Activated T-cell treated with anti-CD3 and anti-CD28 coated beads, Interleukin-2, amount 50 U/mL, for 4 hours (primary cell): ENCODE measurements around the gene COA8. TPM values are rescaled to one million over a fixed set of nuclear protein-coding genes. Genes with fewer than 3 reads are reported as not detected.
A peak's percentile ranks its signal among the peaks of the same experiment; 100 is the strongest.

Experiments used
- ATAC-seq, 2 donors: fragments of 200-7000 bp; cut with Tn5 transposase; one replicate each; pipeline ENCODE4 v1.10.0; 2021
- DNase-seq: peaks from one replicate; pipeline ENCODE4 v3.0.0-alpha.2; 2020
- H3K27me3 Mint-ChIP-seq: one replicate; pipeline ENCODE4 v1.8.0; 2021; ENCODE audit warnings: low read depth, mixed read lengths
- H3K36me3 Mint-ChIP-seq: one replicate; pipeline ENCODE4 v1.8.0; 2022; ENCODE audit warnings: mixed read lengths; ENCODE audit not compliant: insufficient read depth
- H3K4me1 Mint-ChIP-seq: one replicate; pipeline ENCODE4 v1.8.0; 2021; ENCODE audit warnings: low read depth, mixed read lengths
- H3K4me3 Mint-ChIP-seq: one replicate; pipeline ENCODE4 v1.8.0; 2021; ENCODE audit warnings: mild to moderate bottlenecking, moderate library complexity, mixed read lengths
- H3K9me3 Mint-ChIP-seq: one replicate; pipeline ENCODE4 v1.8.0; 2021; ENCODE audit warnings: mixed read lengths
- total RNA-seq, 3 donors: library from RNA; stranded (reverse); gene quantifications; one replicate each; pipeline ENCODE4 v1.2.1, GENCODE V29; 2021

COA8 gene
- total RNA-seq, 3 donors from 2014 or later: 42.0 to 53.2 (median 49.2) TPM

- DNase-seq (no peak), ATAC-seq (no peak)
- peaks cover 61% of the 10 kb centered on the region for H3K4me1 Mint-ChIP-seq
- no peaks in the 10 kb centered on the region for H3K9me3 Mint-ChIP-seq
- no peaks in the 10 kb centered on the region for H3K27me3 Mint-ChIP-seq
- peak overlapping the region; percentile 95 for H3K4me3 Mint-ChIP-seq
- H3K36me3 Mint-ChIP-seq: peaks cover 20% of the 10 kb centered on the region
These were observed 2.1 kb upstream of the COA8 start for GRCh38 chr14:103560691-103561090.

GRCh38 chr14:103561381-103562178 lies 1.2 kb upstream of the COA8 start:
- H3K4me3 Mint-ChIP-seq: peak overlapping the region; percentile 95
- no peaks in the 10 kb centered on the region for H3K27me3 Mint-ChIP-seq
- DNase-seq (peak; percentile 31), ATAC-seq (peak; percentile 45 to 49)
- H3K9me3 Mint-ChIP-seq: no peaks in the 10 kb centered on the region
- peaks cover 20% of the 10 kb centered on the region for H3K36me3 Mint-ChIP-seq
- peaks cover 65% of the 10 kb centered on the region for H3K4me1 Mint-ChIP-seq

DNA sequence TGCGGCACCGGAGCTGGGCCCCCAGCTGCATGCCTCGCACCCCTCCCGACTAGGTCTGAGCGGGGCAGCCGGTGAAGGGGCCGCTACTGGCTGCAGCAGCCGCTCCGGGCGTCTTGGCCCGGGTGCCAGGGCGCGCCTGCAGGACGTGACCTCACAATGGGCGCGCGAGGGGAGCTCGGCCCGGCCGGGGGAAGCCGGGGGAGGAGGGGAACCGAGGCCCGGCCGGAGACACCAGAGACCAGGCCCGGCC lies 656 bp upstream of the COA8 start:
- Mint-ChIP-seq H3K36me3 (peaks cover 20% of the 10 kb centered on the region), H3K4me1 (peaks cover 64% of the 10 kb centered on the region), H3K27me3 (no peaks in the 10 kb centered on the region), H3K9me3 (no peaks in the 10 kb centered on the region), H3K4me3 (peak overlapping the region; percentile 95)
- DNase-seq (no peak), ATAC-seq (peak in 1 of 2 donors; percentile 66)

DNA sequence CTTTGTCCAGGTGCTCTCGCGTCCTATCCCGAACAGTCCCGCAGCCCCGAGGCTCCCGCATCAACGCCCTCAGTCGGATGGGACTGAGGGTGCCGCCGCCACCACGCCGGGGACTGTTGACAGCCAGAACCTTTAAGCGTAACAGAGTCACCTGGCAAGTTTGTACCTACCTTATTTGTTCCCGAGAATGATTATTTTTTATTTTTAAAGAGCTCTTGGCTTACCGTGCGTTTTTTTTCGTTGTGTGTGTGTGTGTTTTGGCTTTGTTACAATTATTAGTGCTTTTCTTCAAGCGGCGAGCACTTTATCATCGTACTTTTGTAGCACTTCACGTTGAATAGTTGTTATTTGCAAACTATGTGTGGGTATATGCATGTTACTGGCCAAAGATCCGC lies 463 bp downstream of the COA8 start:
- no peaks in the 10 kb centered on the region for H3K9me3 Mint-ChIP-seq
- H3K4me1 Mint-ChIP-seq: peaks cover 56% of the 10 kb centered on the region
- ATAC-seq (no peak), DNase-seq (no peak)
- H3K36me3 Mint-ChIP-seq: peaks cover 20% of the 10 kb centered on the region
- peak overlapping the region; percentile 95 for H3K4me3 Mint-ChIP-seq
- no peaks in the 10 kb centered on the region for H3K27me3 Mint-ChIP-seq

- Mint-ChIP-seq H3K9me3 (no peaks in the 10 kb centered on the region), H3K36me3 (peaks cover 16% of the 10 kb centered on the region), H3K4me1 (peaks cover 48% of the 10 kb centered on the region), H3K4me3 (peak overlapping the region; percentile 95), H3K27me3 (no peaks in the 10 kb centered on the region)
- no peak for ATAC-seq
- no peak for DNase-seq
These were observed 1.2 kb downstream of the COA8 start for GRCh38 chr14:103563844-103564505.

- DNase-seq (no peak), ATAC-seq (no peak)
- Mint-ChIP-seq H3K4me3 (no peak overlapping the region), H3K4me1 (peaks cover 16% of the 10 kb centered on the region), H3K36me3 (peaks cover 3% of the 10 kb centered on the region), H3K9me3 (no peaks in the 10 kb centered on the region), H3K27me3 (no peaks in the 10 kb centered on the region)
These were observed 6.2 kb downstream of the COA8 start for GRCh38 chr14:103568952-103569351.

DNA sequence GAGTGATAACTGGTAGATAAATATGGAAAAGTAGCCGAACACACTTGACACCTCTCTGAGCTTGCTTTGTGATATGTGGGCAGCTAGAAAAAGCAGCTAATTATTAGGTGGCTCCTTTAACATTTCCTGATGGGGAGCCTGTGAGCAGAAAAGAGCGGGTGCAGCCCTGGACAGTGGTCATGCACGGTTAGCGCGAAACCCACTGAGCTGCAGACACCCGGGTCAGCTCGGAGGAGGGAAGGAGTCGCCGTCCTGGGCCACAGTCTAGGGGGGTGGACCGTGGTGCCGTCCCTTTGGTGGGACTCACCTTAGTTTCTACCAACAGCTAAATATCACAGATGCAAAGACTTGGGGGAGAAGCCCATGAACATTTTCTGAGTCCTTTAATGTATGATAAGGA lies 6.6 kb downstream of the COA8 start:
- peaks cover 7% of the 10 kb centered on the region for H3K36me3 Mint-ChIP-seq
- no peak for ATAC-seq
- H3K4me1 Mint-ChIP-seq: peaks cover 12% of the 10 kb centered on the region

GRCh38 chr14:103574104-103574503 lies 11.3 kb downstream of the COA8 start:
- Mint-ChIP-seq H3K4me1 (no peaks in the 10 kb centered on the region), H3K36me3 (peaks cover 19% of the 10 kb centered on the region), H3K27me3 (no peaks in the 10 kb centered on the region), H3K9me3 (no peaks in the 10 kb centered on the region), H3K4me3 (no peak overlapping the region)
- DNase-seq (no peak), ATAC-seq (no peak)

More for the DNA sequence above, 6.6 kb downstream of the COA8 start:
- Mint-ChIP-seq H3K27me3 (no peaks in the 10 kb centered on the region), H3K9me3 (no peaks in the 10 kb centered on the region), H3K4me3 (no peak overlapping the region)
- no peak for DNase-seq

- DNase-seq (no peak), ATAC-seq (no peak)
- Mint-ChIP-seq H3K4me1 (no peaks in the 10 kb centered on the region), H3K36me3 (peaks cover 19% of the 10 kb centered on the region), H3K27me3 (no peaks in the 10 kb centered on the region), H3K9me3 (no peaks in the 10 kb centered on the region), H3K4me3 (no peak overlapping the region)
These were observed 12.0 kb downstream of the COA8 start for GRCh38 chr14:103574707-103575285.

- no peak for DNase-seq
- Mint-ChIP-seq H3K36me3 (peaks cover 20% of the 10 kb centered on the region), H3K27me3 (no peaks in the 10 kb centered on the region), H3K4me1 (no peaks in the 10 kb centered on the region), H3K4me3 (no peak overlapping the region), H3K9me3 (no peaks in the 10 kb centered on the region)
- no peak for ATAC-seq
These were observed 13.7 kb downstream of the COA8 start for GRCh38 chr14:103576371-103577024.

DNA sequence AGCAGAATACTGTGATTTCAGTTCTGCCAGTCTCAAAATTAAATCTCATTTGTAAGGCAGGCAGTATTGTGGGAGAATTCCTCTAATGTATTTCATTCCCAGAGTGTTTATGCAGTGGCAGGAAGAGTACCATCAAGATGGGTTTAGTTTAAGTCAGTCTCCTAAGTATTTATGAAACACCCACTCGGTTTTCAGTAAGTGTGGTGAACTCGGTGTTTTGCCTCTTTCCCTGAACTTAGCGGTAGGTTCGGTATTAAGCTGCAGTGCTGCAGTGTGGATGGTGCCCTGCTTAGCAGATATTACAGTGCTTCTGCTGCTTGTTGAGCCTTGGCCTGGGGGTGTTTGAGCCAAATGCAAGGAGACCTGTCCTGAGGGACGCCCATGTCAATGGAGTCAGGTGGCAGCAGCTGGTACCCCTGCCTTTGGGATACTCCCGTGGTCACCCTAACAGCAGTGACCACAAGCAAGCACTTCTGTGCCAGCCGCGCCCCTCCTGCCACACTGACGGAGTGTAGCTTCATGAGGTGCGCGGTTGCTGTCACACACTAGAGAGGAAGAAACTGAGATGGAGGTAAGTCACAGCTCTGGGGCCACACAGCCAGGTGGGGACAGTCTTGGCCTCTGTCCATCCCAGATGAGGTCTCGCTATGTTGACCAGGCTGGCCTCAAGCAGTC lies 15.8 kb downstream of the COA8 start:
- no peaks in the 10 kb centered on the region for H3K4me1 Mint-ChIP-seq
- no peak overlapping the region for H3K4me3 Mint-ChIP-seq
- H3K9me3 Mint-ChIP-seq: no peaks in the 10 kb centered on the region
- DNase-seq (no peak), ATAC-seq (no peak)
- no peaks in the 10 kb centered on the region for H3K27me3 Mint-ChIP-seq
- peaks cover 22% of the 10 kb centered on the region for H3K36me3 Mint-ChIP-seq

DNA sequence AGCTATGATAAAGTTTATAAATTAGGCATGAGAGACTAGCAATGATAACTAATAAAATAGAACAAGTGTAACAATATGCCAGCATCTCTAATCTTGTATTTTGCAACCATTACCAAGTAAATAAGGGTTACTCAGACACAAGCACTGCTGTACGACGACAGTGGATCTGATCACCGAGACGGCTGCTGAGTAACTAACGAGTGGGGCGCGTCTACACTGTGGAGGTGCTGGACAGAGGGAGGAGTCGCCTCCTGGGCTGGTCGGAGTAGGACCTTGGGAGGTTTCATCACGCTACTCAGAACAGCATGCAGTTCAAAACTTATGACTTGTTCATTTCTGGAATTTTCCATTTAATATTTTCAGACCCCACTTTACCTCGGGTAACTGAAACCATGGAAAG lies 18.4 kb downstream of the COA8 start:
- no peak overlapping the region for H3K4me3 Mint-ChIP-seq
- no peaks in the 10 kb centered on the region for H3K27me3 Mint-ChIP-seq
- no peak for DNase-seq
- no peaks in the 10 kb centered on the region for H3K4me1 Mint-ChIP-seq
- ATAC-seq: no peak
- peaks cover 12% of the 10 kb centered on the region for H3K36me3 Mint-ChIP-seq
- H3K9me3 Mint-ChIP-seq: no peaks in the 10 kb centered on the region

DNA sequence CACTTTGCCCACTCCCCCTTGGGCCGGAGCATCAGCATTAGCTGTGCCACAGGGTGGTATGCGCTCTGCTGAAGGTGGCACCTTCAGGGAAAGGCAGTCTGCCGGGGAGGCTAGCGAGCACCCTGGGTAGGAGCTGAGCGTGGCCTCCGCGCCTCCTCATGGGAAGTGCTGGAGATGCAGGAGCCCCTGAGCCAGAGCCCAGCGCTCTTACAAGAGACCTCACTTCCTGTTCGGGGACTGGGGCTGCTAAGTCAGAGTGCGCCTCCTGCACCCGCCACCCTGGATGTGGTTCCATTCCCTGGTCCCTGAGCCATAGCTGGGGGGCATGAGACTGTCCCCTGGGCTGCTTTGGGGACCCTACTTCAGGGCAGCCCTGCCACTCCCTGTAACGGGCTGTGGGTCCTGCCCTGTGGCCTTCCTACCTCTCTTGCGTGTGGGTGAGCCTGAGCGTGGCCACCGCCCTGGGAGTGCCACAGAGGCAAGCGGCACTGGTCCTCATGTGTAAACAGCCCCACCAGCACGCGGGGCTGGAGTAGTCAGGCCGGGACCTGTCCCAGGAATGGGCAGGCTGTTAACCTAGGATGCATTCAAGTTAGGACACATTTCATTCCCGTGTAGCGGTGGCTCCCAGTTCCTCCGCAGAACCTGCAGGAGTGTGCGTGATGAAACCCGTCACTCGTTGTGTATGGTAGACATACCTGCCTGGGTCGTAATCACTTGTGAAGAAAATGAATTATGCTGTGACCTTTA lies 19.4 kb downstream of the COA8 start:
- H3K36me3 Mint-ChIP-seq: peaks cover 15% of the 10 kb centered on the region

More for the DNA sequence above, 19.4 kb downstream of the COA8 start:
- H3K27me3 Mint-ChIP-seq: no peaks in the 10 kb centered on the region
- ATAC-seq: no peak
- no peaks in the 10 kb centered on the region for H3K9me3 Mint-ChIP-seq
- no peak overlapping the region for H3K4me3 Mint-ChIP-seq
- DNase-seq: no peak
- no peaks in the 10 kb centered on the region for H3K4me1 Mint-ChIP-seq
